Lower leg skin (tissue), 4 donors: ENCODE measurements around the gene IQUB. TPM values are rescaled to one million over a fixed set of nuclear protein-coding genes. Genes with fewer than 3 reads are reported as not detected.

Experiments used
- DNase-seq, 2 donors: peaks; one replicate each; pipeline ENCODE4 v3.0.0-alpha.2; 2019; ENCODE audit warnings: low spot score in 2 of 2
- H3K4me3 ChIP-seq: fragments of 200-600 bp; sonication (generic); 2 replicates; pipeline ENCODE4 v1.5.1; 2017; ENCODE audit warnings: mild to moderate bottlenecking, low read depth; ENCODE audit not compliant: poor library complexity, severe bottlenecking
- POLR2A ChIP-seq, 2 donors: fragments of 450-650 bp; IDR thresholded peaks; one replicate each; pipeline ENCODE4 v1.6.1; 2016 to 2017; ENCODE audit warnings: antibody characterized with exemption in 2 of 2, mild to moderate bottlenecking in 1 of 2, moderate library complexity in 1 of 2
- WGBS, 2 donors: methylation state at CpG; one replicate each; pipeline ENCODE4 v1.1.5; 2018; 5-methylcytosine and 5-hydroxymethylcytosine counted together
- intact Hi-C: fragments of 100-400 bp; cut with DNase I; formaldehyde crosslinking; loops from one replicate; pipeline ENCODE4 v1.15.0; 2023; ENCODE audit warnings: low total_unique reads
- total RNA-seq, 4 donors: library from RNA; depleted of rRNA; stranded (reverse); fragments of >200 nt; gene quantifications; one replicate each; pipeline ENCODE4 v1.1.0, GENCODE V29; 2016
- TF ChIP-seq, protein P1 (sequence below), 3 donors: fragments of 450-650 bp; IDR thresholded peaks; one replicate each; pipeline ENCODE4 v1.5.1; 2016; ENCODE audit warnings: antibody characterized with exemption in 3 of 3, mild to moderate bottlenecking in 3 of 3, moderate library complexity in 2 of 3

The IQUB gene
- total RNA-seq, 4 donors from 2014 or later = 0.22 to 0.55 TPM; not detected in 2

DNA sequence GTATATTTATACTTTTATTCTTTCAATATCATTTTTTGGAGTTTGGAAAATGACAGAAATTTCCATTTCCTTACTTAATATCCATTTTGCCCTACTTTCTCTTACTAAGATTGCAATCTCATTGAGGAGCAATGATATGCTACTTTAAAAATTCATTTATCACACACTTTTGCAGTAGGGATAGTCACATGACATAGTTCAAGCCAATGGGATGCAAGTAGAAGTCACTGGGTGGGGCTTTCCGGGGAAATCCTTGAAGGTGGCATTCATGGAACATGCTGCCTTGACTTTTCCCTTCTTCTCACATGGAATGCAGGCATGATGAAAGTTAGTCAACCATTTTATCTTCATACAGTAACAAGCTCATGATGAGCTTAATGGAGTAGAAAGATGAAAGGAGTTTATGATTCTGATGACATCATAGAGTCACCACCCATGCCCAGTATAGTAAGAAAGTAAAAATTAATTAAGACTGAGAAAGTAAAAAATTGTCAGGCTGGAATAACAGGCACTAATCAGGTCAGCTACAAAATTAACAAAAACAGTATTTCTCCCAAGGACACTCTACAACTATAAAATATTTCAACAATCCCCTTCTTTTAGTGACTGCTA, 33.4 kb downstream of the IQUB start:
- no peak for DNase-seq
- TF ChIP-seq POLR2A (IDR thresholded peaks at IDR 0.05) = no peak
- TF ChIP-seq, protein P1, sequence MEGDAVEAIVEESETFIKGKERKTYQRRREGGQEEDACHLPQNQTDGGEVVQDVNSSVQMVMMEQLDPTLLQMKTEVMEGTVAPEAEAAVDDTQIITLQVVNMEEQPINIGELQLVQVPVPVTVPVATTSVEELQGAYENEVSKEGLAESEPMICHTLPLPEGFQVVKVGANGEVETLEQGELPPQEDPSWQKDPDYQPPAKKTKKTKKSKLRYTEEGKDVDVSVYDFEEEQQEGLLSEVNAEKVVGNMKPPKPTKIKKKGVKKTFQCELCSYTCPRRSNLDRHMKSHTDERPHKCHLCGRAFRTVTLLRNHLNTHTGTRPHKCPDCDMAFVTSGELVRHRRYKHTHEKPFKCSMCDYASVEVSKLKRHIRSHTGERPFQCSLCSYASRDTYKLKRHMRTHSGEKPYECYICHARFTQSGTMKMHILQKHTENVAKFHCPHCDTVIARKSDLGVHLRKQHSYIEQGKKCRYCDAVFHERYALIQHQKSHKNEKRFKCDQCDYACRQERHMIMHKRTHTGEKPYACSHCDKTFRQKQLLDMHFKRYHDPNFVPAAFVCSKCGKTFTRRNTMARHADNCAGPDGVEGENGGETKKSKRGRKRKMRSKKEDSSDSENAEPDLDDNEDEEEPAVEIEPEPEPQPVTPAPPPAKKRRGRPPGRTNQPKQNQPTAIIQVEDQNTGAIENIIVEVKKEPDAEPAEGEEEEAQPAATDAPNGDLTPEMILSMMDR (IDR thresholded peaks at IDR 0.05) = no peak
- 73 to 91% methylated on average over 1 of the region's 1 CpG for WGBS, 2 donors
- H3K4me3 ChIP-seq = no peak overlapping the region
- intact Hi-C loops = loop anchor here (10.0 kb wide), 1 partner anchor 84 kb away; no protein-coding TSS in a partner anchor

DNA sequence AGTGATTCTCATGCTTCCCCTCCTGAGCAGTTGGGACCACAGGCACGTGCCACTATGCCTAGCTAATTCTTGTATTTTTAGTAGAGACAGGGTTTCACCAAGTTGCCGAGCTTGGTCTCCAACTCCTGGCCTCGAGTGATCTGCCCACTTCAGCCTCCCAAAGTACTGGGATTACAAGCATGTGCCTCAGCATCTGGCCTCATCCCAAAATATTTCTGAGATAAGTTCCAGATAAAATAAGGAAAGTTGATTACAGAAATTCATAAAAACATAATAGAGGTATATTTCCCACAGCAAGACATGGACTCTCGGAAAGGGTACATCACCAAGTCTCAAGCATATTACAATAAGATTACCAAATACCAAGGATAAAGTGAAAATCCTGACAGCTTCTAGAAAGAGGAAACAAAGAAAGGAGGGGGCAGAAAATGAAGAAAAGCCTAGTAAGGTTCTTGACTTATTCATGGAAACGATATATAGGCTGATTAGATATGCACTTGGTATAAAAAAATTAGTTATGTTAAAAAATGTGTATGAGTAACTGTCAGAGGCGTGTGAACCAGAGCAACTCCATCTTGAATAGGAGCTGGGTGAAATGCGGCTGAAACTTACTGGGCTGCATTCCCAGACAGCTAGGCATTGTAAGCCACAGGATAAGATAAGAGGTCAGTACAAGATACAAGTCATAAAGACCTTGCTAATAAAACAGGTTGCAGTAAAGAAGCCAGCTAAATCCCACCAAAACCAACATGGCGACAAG, 35.0 kb downstream of the IQUB start:
- 82 to 83% methylated on average over 8 of the region's 8 CpGs for WGBS, 2 donors
- DNase-seq = no peak
- TF ChIP-seq, protein P1 (IDR thresholded peaks at IDR 0.05) = no peak
- no peak for TF ChIP-seq POLR2A (IDR thresholded peaks at IDR 0.05)
- intact Hi-C loops = no loop called here
- H3K4me3 ChIP-seq = no peak overlapping the region

DNA sequence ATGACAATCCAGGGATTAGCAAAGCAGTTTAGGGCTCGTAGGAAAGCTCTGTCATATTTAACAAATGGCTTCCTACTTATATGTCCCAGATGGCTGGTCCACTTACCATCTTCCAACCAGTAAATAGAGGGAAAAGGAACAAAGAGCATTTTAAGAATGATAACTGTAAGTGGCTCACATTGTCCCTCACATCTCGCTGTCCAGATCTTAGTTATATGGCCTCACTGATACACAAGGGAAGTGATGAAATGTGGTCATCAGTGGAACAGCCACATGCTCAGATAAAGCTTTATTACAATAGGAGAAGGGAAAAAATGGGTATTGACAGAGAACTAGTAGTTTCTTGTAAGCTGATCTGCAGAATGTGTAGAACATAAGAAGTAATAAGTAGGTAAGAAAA, 35.8 kb downstream of the IQUB start:
- WGBS, 2 donors = 63% methylated on average over 2 of the region's 2 CpGs

DNA sequence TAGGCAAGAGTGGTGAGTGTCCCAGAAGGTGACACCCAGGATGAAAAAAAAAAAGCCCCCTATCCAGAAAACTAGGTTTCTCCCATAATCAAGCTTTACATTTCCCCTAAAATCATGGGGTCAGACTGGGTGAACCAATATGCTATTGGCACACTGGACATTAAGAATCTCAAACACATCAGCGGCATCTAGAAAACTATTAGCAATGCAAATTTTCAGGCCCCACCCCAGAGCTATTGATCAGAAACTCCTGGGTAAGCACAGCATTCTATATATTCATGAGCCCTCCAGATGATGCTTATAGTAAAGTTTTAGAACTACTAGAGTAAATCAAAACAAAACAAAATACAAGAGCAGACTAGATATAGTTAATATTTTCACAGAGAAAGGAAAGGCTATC, 36.4 kb downstream of the IQUB start:
- intact Hi-C loops = no loop called here
- no peak for DNase-seq
- WGBS, 2 donors = 64 to 67% methylated on average over 1 of the region's 1 CpG
- no peak overlapping the region for H3K4me3 ChIP-seq
- TF ChIP-seq POLR2A (IDR thresholded peaks at IDR 0.05) = no peak

More for the DNA sequence above, 35.8 kb downstream of the IQUB start:
- DNase-seq = no peak
- no peak overlapping the region for H3K4me3 ChIP-seq
- intact Hi-C loops = no loop called here
- TF ChIP-seq, protein P1 (IDR thresholded peaks at IDR 0.05) = no peak

DNA sequence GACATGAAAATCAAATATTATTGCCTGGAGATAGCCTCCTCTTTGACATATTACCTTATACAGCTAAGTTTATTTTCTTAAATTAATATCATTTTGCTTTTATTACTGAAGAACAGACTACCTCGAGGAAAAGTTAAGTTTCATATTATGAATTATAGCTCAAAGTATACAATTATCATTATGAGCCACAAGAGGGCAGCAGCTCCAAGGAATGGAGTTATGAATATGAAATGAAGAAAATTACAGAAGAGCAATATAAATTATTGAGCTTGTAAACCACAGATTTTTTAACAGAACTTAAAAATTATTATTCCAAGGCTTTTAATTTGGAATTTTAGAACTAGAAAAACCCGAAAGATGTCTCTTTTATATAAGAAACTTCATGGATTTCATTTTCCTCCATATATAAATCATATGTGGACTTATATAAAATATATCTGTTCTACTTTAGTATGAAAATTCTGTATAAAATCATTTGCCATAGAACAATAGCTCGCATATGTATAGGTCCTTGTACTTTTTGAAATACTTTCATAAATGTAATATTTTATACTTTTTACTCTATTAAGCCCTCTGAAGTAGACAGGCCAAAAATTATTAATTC, 40.1 kb downstream of the IQUB start:
- H3K4me3 ChIP-seq = no peak overlapping the region
- no peak for TF ChIP-seq POLR2A (IDR thresholded peaks at IDR 0.05)
- intact Hi-C loops = no loop called here
- no peak for DNase-seq
- WGBS, 2 donors = 6 to 10% methylated on average over 3 of the region's 3 CpGs

DNA sequence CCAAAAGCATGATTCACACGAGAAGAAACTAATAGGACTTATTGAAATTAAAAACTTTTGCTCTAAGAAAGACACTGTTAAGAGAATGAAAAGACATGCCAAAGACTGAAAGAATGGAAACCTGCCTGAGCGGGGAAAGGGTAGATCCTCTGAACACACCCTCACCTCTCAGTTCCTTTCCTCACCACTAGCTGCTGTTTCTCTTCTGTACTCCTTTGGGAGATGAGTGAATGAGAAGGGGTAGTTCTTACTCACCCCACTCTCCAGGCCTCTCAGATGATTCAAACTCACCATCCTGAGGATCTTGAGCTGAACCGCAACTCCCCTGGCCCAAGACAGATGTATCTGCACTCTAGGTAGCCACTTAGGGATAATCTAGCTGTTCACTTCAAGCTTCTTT, 41.9 kb downstream of the IQUB start:
- no peak overlapping the region for H3K4me3 ChIP-seq
- WGBS, 2 donors = 66 to 71% methylated on average over 3 of the region's 3 CpGs
- no peak for DNase-seq
- no peak for TF ChIP-seq POLR2A (IDR thresholded peaks at IDR 0.05)
- TF ChIP-seq, protein P1 (IDR thresholded peaks at IDR 0.05) = no peak
- intact Hi-C loops = no loop called here
